Epithelial cell of esophagus (primary cell): Measurements from ENCODE around the gene PPM1K.

ENCODE experiments used
- DNase-seq: peaks from one replicate; pipeline ENCODE4 v3.0.0; 2010; ENCODE audit warnings: low read depth
- H3K4me3 ChIP-seq: 2 replicates; pipeline ENCODE4 v1.5.1; 2011; ENCODE audit warnings: mild to moderate bottlenecking, low read length, control low read depth
- CTCF ChIP-seq: IDR thresholded peaks from 2 replicates; pipeline ENCODE4 v1.5.1; 2011; ENCODE audit warnings: low read depth, mild to moderate bottlenecking, low read length, control low read depth, inconsistent platforms; ENCODE audit not compliant: insufficient read depth; ENCODE audit errors: missing control alignments

PPM1K gene

GRCh38 chr4:88284439-88285234, at the start of gene PPM1K:
PPM1K (minus strand) TSS chr4:88284561; CDS start chr4:88278583, 5,978 bp downstream.
- DNase-seq = peak; percentile 99
- peak; percentile 22 for TF ChIP-seq CTCF
- peak within 1 kb of the TSS; percentile 81 for H3K4me3 ChIP-seq

GRCh38 chr4:88333741-88334405, 49.5 kb upstream of the PPM1K start:
- no peak for TF ChIP-seq CTCF
- no peak overlapping the region for H3K4me3 ChIP-seq
- peak; percentile 86 for DNase-seq

- peak; percentile 78 for DNase-seq
- H3K4me3 ChIP-seq = no peak overlapping the region
- no peak for TF ChIP-seq CTCF
Measured at GRCh38 chr4:88327665-88328064, 43.3 kb upstream of the PPM1K start.

- DNase-seq = no peak
- peak overlapping the region; percentile 23 for H3K4me3 ChIP-seq
- no peak for TF ChIP-seq CTCF
Measured at GRCh38 chr4:88320780-88321373, 36.5 kb upstream of the PPM1K start.

- no peak for TF ChIP-seq CTCF
- H3K4me3 ChIP-seq = peak overlapping the region; percentile 39
- DNase-seq = peak; percentile 48
Measured at GRCh38 chr4:88320224-88320779, 35.9 kb upstream of the PPM1K start.

- peak overlapping the region; percentile 39 for H3K4me3 ChIP-seq
- DNase-seq = peak; percentile 83
- TF ChIP-seq CTCF = no peak
Measured at GRCh38 chr4:88318751-88319350, 34.5 kb upstream of the PPM1K start.
